GM12872 (cell line): ENCODE data around the gene ASGR2.

Experiments
- TF ChIP-seq, protein P1 (sequence below): IDR thresholded peaks from 3 replicates; pipeline ENCODE4 v1.5.1; 2011; ENCODE audit warnings: low read depth, mild to moderate bottlenecking, low read length, moderate library complexity; ENCODE audit not compliant: insufficient read depth

The ASGR2 gene, protein sequence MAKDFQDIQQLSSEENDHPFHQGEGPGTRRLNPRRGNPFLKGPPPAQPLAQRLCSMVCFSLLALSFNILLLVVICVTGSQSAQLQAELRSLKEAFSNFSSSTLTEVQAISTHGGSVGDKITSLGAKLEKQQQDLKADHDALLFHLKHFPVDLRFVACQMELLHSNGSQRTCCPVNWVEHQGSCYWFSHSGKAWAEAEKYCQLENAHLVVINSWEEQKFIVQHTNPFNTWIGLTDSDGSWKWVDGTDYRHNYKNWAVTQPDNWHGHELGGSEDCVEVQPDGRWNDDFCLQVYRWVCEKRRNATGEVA

GRCh38 chr17:7114241-7114874 lies at the start of gene ASGR2:
ASGR2 (minus strand) TSS chr17:7114822; CDS start chr17:7114240, 582 bp downstream.
- TF ChIP-seq, protein P1, sequence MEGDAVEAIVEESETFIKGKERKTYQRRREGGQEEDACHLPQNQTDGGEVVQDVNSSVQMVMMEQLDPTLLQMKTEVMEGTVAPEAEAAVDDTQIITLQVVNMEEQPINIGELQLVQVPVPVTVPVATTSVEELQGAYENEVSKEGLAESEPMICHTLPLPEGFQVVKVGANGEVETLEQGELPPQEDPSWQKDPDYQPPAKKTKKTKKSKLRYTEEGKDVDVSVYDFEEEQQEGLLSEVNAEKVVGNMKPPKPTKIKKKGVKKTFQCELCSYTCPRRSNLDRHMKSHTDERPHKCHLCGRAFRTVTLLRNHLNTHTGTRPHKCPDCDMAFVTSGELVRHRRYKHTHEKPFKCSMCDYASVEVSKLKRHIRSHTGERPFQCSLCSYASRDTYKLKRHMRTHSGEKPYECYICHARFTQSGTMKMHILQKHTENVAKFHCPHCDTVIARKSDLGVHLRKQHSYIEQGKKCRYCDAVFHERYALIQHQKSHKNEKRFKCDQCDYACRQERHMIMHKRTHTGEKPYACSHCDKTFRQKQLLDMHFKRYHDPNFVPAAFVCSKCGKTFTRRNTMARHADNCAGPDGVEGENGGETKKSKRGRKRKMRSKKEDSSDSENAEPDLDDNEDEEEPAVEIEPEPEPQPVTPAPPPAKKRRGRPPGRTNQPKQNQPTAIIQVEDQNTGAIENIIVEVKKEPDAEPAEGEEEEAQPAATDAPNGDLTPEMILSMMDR, result no peak

DNA sequence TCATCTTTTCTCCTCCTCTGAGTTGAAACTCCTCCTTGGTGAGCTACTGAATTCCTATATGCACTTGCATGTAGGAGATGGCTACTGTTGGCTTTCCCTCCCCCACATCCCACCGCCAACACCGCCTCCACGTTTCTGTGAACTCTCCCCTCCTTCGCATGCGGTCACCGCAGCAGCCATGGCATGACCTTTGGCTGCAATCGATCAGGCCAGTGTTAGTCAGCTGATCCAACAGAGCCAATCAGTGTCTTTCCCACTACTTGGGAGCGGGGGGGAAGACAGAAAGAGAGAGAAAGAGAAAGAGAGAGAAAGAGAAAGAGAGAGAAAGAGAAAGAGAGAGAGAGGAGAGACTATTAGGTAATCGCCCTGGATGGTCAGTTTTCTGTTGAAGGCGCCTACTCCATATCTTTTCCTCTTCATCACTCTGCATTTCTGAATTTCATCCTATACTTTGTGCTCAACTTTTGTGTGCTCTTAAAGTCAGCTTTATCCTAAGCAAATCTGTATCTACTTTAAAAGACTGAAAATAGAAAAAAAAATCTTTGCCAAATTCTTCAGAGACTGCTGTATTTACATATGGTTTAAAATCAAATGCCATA lies 41.8 kb upstream of the ASGR2 start:
- TF ChIP-seq, protein P1, result no peak

GRCh38 chr17:7147772-7148171 lies 33.1 kb upstream of the ASGR2 start:
- TF ChIP-seq, protein P1, result 0 out of 3 replicates have a peak, but pooled peaks have one; percentile 6

DNA sequence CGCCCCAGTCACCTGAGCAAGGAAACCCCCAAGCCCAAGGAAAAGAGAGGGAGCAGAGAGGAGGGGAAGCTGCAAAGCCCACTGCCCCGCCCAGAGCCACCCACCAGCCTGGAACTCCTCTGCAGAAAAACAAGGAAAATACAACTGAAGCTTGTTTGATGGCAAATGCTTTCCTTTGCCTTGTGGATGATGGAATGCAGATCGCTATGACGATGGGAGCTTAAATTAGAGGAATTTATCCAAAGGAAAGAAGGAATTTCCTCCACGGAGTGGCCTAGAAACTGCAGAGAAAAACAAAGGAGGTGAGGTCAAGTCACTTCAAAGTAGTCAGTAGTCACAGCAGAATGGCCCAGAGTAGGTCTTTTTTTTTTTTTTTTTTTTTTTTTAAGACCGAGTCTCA lies 31.5 kb upstream of the ASGR2 start:
- TF ChIP-seq, protein P1, result no peak

- TF ChIP-seq, protein P1, result no peak
Observed at GRCh38 chr17:7144213-7144612, 29.6 kb upstream of the ASGR2 start.

DNA sequence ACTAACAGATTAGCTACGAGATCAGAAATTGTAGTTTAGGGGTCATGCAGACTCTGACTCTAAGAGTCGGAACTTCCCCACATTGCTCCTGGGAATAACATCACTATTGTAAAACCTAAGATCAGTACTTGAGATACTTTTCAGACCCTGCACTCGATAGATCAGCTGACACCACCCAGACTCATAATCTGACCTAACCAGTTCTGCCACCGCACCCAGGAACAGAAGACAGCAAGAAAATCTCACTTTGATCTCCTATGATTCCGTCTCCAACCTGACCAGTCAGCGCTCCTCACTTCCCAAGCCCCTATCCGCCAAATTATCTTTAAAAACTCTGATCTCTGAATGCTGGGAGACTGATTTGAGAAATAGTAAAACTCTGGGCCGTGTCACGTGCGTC lies 27.2 kb upstream of the ASGR2 start:
- TF ChIP-seq, protein P1, result no peak

DNA sequence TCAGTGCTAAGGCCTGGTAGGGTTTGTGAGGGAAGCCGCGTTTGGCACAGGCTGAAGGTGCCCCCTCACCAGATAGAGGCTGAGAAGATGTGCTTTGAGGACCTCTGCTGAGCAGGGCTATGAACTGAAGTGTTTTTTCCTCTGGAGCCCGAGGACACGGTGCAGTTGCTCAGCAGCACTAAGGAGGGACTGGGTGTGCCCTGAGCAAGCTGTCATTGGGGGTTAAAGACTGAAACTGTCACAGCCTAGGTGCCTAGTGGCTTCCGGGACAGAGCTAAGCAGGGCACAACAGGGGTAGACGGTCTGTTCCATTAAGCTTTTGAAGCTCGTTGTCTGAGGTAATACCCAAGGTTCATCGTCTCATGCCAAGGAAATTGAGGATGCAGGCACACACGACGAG lies 24.8 kb upstream of the ASGR2 start:
- TF ChIP-seq, protein P1, result no peak
